ENCODE results near the gene ETV5.

DNA sequence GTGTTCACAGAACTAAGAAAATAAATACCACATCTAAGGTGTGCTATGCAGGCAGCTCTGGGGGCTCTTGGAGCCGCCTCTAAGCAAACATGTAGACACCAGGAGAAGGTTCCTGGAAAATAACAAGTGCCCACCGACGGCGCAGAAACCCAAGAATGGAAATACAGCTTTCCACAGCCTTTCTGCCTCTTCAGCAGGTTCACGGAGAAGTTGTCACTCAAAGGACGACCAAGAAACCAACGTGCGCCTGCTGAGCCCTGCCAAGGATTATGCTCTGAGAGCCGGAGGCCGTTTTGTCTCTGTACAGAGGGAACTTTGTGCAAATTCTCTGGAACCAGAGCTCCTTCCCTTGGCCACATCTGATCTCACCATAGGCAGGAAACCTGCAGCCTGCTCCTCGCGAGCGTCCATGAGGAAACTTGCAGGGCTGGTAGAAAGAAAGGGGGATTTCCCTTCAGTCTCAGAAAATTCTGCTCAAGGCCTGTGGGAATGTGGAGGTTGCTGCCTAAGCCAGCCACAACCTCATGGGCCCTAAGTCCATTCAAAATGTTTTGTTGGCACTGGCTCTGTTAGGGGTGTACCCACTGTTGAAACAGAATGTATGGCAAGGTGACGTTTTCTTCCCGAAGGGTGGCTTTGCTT lies 40.6 kb upstream of the ETV5 start:
- TF ChIP-seq POLR2A (IDR thresholded peaks at IDR 0.05; ENCODE audit: low read depth, low read length) (no peak), KDM1A (IDR thresholded peaks at IDR 0.05; ENCODE audit: borderline replicate concordance) (no peak), GABPA (IDR thresholded peaks at IDR 0.05; ENCODE audit: low read depth) (no peak), MTA2 (IDR thresholded peaks at IDR 0.05; ENCODE audit: low read depth) (no peak)

All from GM12878 (cell line).